Measurements from ENCODE around the gene ASPG. TPM values are rescaled to one million over a fixed set of nuclear protein-coding genes. Genes with fewer than 3 reads are reported as not detected.

Gene ASPG
- total RNA-seq, 1 donor from 2014 or later: 0.94 TPM

DNA sequence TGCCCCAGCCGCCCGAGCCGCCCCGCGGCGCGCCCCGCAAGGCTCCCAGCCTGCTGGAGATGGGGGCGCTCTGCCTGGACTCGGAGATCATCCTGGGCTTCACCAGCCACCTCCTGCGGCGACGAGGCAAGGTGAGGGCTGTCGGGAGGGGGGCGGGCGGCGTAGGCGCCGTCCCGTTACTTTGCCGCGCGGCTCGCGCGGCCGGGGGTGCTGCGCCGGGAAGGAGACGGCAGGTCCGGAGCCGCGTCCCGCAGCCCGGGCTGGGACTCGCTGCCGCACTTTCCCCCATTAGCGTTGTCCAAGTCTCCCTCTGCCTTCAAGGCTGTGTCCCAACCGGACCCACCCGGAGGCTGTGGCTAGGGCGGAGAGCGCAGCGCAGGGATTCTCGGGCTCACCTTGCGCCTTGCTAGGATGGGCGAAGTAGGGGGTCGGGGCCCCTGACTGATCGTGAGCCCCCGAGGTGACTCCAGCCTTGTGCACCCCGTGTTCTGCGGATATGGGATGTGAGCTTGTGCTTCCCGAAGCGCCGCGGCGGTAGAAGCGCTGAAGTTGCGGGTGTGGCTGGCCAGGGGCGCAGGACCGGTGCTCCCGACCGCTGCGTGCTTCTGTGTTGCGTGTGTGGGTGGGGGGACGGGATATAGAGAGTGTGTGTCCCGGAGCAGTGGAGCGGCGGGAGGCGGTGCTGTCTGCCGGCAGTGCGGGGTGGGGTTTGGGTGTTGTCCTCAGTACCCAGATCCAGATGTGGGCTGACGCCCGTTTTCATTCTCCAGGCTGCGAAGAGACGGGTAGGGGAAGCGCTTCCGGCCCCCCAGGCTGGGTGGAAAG lies 51.2 kb downstream of the ASPG start:
- no peak for DNase-seq

GRCh38 chr14:104137297-104138097 lies 52.0 kb downstream of the ASPG start:
- no peak for DNase-seq

DNA sequence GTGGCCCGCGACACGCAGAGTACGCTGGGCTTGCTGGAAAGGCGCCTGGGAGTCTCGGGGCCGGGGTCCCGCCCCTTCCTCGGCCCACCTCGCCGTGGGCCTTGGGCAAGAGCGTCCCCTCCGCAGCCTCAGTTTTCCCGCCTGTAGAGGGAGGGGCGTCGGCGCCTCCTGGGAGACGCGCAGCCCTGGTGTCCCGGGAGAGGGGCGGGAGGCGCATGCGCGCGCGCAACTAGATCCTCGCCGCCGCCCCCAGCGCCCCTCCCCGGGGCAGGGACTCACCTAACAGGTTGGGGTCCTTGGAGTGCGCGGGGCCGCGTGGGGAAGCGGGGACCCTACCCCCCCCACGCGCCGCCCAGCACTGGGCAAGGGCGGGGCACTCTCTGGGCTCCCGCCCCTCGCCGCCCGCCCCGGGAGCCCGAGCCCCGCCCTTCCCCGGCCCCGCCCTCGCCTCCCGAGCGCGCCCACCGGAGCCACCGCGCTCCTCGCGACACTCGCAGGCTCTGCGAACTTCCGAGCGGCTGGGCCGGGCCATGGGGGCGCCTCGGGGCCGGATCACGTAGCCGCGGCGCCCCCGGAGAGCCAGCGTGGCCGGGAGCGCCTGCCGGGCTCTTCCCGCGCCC lies 52.7 kb downstream of the ASPG start, which contains the start of gene KIF26A:
Gene KIF26A, plus strand, starts transcription at position 490 of the 620 bp plus-strand sequence. CDS start 136 bp downstream, outside the sequence.
- no peak for DNase-seq

GRCh38 chr14:104138718-104139459 lies 53.4 kb downstream of the ASPG start:
- no peak for DNase-seq

DNA sequence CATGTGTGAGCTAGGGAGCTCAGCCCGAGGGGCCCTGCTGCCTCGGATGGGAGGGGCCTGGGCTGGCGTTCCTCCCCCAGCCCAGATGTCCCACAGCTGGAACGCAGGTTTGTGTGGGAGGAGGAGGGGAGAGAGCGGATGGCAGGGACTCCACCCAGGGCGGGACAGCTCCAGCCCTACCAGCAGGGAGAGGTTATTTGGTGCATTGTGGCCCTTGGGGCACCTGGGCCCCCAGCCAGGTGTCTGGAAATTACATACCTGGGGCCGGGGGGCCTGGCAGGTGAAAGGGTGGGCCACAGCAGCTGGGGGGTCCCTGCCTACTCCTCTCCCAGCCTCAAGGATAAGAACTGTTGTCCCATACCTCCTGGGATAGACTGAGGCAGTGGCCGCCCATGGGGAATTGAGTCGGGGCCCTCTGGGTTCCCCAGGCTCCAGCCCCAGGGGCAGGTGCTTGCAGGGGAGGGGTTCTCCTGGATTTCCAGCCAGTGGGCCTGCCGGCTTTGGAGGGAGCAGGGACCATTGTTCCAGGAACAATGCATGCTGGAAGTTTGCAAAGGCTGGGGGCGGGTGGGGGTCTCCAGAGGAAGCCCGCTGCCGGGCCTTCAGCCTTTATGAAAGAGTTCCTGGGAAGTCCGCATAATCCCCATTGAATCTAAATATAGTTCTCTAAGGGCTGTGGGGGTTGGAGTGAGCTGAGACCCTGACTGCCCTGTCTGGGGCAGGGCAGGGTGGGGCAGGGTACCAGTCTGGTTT lies 54.1 kb downstream of the ASPG start:
- DNase-seq: no peak

DNA sequence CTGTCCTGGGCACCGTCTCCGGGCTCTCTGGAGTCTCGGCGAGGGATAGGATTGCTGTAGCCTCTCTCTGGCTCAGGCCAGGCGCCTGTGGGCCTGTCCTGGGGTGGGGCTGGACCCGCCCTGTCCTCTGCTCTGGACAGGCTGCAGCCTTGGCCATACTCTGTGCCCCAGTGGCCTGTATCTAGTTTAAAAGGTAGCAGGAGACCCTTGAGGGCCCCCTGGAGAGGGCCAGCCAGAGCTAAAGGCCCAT lies 54.6 kb downstream of the ASPG start:
- no peak for DNase-seq

DNA sequence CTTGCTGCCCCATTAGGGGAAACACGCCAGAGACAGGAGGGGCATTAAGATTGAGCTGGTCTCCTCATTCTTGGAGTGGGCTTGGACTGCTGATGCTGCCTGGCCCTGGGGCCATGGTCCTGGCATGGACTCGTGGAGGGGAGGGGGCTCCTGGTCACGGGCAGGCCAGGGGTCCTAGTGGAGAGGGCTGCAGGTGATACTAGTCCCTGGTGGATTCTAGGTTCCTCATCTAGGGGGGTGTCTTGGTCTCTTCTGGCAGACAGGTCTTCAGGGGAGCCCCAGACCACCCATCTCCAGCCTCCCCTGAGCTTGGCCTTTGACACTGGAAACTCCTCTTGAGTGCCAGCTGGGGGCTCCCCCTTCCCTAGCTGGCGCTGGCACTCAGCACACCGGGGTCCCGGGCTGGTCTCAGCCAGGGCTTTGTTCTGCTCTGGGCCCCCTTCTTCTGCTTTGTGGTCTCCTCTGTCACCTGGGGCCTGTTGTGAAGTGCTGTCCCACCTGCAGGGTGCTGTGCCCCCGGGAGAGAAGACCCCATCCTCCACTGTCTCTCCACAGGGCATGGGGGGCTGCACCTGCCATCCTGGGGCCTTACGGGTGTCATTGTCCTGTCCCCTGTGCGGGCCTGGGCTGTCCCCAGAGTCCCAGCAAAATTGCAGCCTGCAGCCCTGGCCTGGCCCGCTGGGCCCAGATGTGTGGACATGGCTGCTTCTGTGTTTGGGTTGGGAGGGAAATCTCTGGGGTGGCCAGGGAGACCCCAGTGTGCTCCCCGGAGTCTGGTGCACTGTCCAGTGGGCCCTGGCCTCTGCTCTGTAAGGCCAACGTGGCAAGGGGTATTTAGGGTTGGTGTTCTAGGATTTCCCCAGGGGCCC lies 55.2 kb downstream of the ASPG start:
- DNase-seq: no peak

DNA sequence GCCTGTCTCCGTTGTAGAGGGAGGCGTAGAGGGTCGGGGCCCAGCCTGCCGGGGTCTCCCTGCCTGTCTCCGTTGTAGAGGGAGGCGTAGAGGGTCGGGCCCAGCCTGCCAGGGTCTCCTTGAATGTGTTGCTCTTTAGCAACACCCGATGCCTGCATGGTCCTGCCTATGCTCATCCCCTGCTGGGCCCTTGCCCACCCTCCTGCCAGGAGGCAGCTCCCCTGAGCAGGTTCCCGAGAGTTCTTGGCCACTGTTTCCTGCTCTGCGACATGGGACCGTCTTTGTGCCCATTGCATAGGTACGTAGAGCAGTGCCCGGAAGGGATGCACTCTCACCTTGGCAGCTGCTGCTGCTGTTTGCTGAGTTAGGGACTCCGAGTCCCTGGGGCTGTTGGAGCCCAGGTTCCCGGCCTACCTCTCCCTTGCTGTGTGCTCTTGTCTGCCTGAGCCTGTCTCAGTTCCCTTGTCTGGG lies 56.2 kb downstream of the ASPG start:
- no peak for DNase-seq

GRCh38 chr14:104142136-104142945 lies 56.8 kb downstream of the ASPG start:
- DNase-seq: no peak

GRCh38 chr14:104142946-104143470 lies 57.5 kb downstream of the ASPG start:
- no peak for DNase-seq

- no peak for DNase-seq
Observed at GRCh38 chr14:104143521-104144452, 58.3 kb downstream of the ASPG start.

DNA sequence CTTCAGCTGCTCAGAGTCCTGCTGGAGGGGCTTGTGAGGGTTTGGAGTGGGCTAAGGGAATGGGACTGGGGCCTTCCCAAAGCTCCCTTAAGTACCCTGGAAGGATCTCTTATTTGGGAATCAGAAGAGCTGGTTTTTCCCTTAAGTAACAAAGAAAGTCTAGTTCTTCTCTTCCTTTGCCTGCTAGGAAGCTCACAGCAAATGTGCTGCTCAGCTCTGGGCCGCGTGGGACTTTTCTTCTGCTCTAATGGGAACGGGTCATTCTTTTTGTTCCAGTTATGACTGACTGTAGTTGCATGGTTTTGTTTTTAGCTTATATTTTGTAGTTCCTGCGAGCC lies 58.9 kb downstream of the ASPG start:
- no peak for DNase-seq

DNA sequence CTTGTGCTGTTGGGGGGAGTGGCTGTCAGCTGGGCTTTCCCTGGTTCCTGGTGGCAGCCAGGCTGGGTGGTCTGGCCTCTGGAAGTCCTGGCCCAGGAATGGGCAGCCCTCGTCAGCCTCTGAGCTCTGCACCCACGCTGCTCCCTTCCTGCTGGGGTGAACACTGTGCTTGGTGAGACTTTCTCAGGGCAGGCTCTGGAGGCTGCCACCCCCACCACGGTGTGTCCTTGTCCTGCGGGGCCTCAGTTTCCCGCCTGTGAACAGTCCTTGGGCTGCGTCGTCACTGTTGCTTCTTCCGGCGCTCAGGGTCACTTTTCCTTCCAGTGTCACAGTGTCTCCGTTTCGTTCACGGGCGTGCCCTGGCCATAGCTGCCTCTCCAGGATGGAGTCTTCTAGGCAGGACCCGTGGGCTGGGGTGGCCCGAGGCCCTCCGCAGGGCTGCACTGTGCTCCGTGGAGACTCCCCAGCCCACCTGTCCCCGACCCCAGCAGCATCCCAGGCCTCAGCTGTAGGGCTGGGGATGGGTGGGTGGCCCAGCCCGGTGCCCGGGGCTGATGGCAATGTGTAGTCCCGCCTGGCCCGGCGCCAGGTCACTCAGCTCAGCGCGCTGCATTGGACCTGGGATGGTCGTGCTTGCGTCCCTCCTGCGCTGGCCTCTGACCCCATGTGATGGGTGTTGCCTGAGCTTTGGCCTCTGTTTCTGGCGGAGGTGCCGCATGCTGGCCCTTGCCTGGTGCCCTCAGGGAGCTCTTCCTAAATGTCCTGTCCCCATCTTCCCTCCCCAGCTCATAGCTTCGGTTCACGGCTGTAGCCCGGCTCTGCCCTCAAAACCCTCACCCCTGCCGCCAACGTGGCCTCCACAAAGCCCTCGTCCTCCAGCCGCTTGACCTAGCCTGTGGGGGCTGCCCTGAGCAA lies 59.7 kb downstream of the ASPG start:
- no peak for DNase-seq

DNA sequence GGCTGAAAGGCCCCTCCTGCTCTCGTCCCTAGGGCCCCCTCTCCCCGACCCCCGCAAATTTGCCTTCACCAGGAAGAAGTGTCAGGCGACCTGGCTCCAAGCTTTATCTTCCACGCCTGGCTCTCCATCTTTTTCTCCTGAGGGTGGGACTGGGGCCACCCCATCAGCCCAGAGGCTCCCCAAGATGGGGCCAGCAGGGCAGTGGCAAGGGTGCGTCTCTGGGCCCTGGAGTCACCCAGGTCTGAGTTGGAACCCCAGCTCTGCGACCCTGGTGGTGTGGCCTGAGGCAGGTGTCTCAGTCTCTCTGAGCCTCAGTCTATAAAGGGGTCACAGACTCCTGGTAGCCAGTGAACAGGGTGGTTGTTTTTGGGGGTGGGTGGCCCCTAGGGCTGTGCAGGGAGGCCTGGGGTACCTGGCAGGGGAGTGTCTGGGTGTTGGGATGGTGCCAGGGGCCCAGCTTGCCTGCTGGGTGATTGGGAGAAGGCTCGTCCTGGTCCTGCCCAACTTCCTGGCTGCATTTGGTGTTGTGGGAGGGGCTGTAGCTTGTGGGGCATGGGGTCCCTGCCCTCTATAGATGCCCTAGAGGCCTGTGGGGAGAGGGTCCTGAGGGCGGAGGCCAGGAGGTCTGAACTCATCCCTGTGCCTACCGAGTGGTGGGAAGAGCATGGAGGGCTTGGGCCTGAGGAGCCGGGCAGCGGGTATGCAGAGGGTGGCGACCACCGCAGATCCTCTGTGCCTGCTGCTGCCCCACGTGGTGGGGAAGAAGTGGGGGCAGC lies 60.5 kb downstream of the ASPG start:
- no peak for DNase-seq

GRCh38 chr14:104146651-104147345 lies 61.3 kb downstream of the ASPG start:
- DNase-seq: no peak

Data from occipital lobe (tissue), 2 donors.